Measurements from ENCODE around the gene POLR1A.

Gene POLR1A

DNA sequence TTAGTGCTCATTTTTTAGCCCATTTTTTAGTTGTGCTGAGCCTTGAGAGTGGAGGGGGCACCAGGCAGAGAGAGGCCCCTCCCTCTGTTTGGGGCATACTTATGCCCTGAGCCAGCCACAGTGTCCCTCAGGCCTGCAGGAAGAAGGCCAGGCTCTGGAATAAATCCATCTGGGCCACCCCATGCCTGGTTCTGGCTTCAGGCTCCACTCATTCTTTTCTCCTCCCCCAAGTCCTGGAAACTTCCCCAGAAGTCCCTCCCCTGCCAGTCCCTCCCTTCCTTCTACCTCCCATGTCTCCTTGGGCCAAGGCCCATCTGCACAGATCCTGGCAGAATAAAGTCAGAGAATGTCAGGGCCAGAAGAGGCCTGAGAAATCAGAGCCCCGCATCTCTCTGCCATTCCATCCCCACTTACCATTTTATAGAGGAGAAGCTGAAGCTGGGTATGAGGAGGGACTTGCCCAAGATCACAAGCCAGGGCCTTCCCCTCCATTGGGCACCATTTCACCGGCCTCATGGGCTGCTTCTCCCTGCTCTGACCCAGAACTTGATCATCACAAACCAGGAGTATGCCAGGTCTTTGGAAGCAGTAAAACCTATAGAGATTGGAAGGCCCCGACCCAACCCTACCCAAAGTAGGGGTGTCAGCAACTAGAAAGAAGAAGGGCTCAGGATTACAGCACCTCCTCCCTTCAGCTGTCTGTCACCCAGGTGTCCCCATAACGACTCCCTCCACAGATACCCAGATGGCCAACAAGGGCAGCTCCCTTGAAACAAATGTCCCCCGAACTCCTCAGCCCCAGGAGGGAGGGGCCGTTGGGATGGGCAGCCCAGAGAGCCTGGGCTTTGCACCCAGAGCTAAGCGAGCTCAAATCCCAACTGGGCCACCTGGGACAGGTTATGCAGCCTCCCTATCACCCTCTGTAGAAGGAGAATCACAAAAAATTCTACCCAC is 108.4 kb downstream of the POLR1A start:
- CTCF ChIA-PET = interaction anchor here (0.8 to 2.2 kb wide), 7 partner anchors 14 to 268 kb away, joined by 3 to 9 read pairs (median 3); partner anchors contain the start of gene ST3GAL5
- POLR2A ChIA-PET = no interaction called here
- DNase-seq (ENCODE audit: extremely low spot score) = no peak
- TF ChIP-seq CTCF (IDR thresholded peaks at IDR 0.05; ENCODE audit: control extremely low read depth, extremely low read depth, low read depth, missing control alignments) = no peak

GRCh38 chr2:85996591-85996990 is 109.1 kb downstream of the POLR1A start:
- CTCF ChIA-PET = interaction anchor here (0.8 to 2.2 kb wide), 7 partner anchors 15 to 268 kb away, joined by 3 to 9 read pairs (median 4); partner anchors contain the start of gene ST3GAL5
- POLR2A ChIA-PET = no interaction called here
- no peak for DNase-seq (ENCODE audit: extremely low spot score)
- TF ChIP-seq CTCF (IDR thresholded peaks at IDR 0.05; ENCODE audit: control extremely low read depth, extremely low read depth, low read depth, missing control alignments) = no peak

DNA sequence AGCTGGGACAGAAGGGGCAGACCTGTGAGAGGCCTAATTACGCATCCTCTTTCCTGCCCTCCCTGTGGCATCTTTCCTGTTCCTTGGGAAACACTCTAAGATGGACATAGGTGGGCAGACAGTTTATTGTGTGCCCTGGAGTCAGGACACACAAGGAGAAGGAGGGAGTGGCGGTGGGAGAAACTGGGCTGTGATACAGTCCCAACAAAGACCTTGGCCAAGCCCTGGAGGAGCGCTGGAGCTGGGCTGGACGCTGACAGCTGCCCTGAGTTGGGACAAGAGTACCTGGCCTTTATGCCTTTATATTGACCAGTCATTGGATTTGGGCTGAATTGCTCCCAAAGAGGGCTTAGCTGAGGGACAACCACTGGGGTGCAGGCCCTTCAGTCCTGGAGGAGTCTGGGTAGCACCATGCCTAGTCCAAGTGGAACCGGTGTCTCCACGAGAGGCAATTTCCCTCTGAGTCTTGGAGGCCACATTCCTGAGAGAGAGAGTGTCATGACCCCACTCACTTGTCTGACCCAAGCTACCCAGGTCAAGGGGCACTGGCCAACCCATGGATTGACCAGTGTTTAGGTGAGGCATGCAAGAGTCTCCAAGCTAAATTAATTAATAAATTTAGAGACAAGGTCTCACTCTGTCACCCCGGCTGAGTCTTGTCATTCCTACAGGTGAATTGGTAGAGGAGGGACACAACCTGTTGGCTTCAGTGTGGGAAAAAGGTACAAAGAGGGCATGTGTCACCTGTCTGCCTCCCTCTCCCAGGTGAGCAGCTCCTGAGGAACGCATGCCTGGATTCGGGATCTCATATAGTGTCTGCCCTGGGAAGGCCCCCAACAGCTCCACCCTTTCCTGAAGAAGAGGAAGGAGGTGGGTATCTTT is 109.8 kb downstream of the POLR1A start:
- ChIA-PET CTCF (interaction anchor here (0.8 to 2.2 kb wide), 9 partner anchors 15 to 267 kb away, joined by 3 to 9 read pairs (median 3); partner anchors contain the start of gene ST3GAL5), POLR2A (no interaction called here)
- DNase-seq (ENCODE audit: extremely low spot score) = no peak
- TF ChIP-seq CTCF (IDR thresholded peaks at IDR 0.05; ENCODE audit: control extremely low read depth, extremely low read depth, low read depth, missing control alignments) = no peak

GRCh38 chr2:85994897-85995647 is 110.6 kb downstream of the POLR1A start:
- ChIA-PET CTCF (interaction anchor here (1.0 to 2.0 kb wide), 9 partner anchors 19 to 168 kb away, joined by 3 to 8 read pairs (median 4); partner anchors contain the start of gene ST3GAL5), POLR2A (no interaction called here)
- TF ChIP-seq CTCF (IDR thresholded peaks at IDR 0.05; ENCODE audit: control extremely low read depth, extremely low read depth, low read depth, missing control alignments) = no peak
- DNase-seq (ENCODE audit: extremely low spot score) = no peak

DNA sequence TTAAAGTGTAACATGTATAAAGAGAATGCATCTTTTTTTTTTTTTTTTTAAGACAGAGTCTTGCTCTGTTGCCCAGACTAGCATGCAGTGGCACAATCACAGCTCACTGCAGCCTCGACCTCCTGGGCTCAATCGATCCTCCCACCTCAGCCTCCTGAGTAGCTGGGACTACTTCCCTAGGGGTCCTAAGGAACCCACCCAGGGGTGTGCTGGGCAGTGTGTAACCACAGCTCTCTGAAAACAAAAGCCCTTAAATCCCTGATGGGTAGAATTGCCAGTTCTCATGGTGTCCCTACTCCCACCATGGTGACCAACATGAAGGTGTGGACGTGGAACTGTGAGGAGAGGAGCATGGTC is 111.3 kb downstream of the POLR1A start:
- ChIA-PET CTCF (interaction anchor here (1.1 to 2.0 kb wide), 8 partner anchors 20 to 167 kb away, joined by 3 to 8 read pairs (median 3); partner anchors contain the start of gene ST3GAL5), POLR2A (no interaction called here)
- TF ChIP-seq CTCF (IDR thresholded peaks at IDR 0.05; ENCODE audit: control extremely low read depth, extremely low read depth, low read depth, missing control alignments) = no peak
- DNase-seq (ENCODE audit: extremely low spot score) = no peak
